Keratinocyte (primary cell): ENCODE measurements around the gene TPO. TPM values are rescaled to one million over a fixed set of nuclear protein-coding genes. Genes with fewer than 3 reads are reported as not detected.

Source experiments
- DNase-seq: peaks from one replicate; pipeline ENCODE4 v3.0.0-alpha.2; 2011; ENCODE audit warnings: low read depth, missing footprints, low spot score
- FAIRE-seq: peaks from 2 replicates; lab custom pipeline; 2011; peaks lifted over from hg19 to GRCh38; lab: Jason Lieb, UNC
- H2AFZ ChIP-seq: 2 replicates; pipeline ENCODE4 v1.6.0; 2012; ENCODE audit warnings: low read length, control low read depth, inconsistent platforms; ENCODE audit not compliant: control insufficient read depth
- H3K27ac ChIP-seq: 2 replicates; pipeline ENCODE4 v1.5.1; 2011; ENCODE audit warnings: low read length; ENCODE audit not compliant: control insufficient read depth, insufficient read depth
- H3K27me3 ChIP-seq: 3 replicates; pipeline ENCODE4 v1.6.0; 2011; ENCODE audit warnings: low read length; ENCODE audit not compliant: control insufficient read depth, insufficient read depth; ENCODE audit errors: extremely low read depth
- H3K36me3 ChIP-seq, 2 experiments: 2 replicates in 1 of 2; 3 replicates in 1 of 2; pipeline ENCODE4 v1.5.1; 2011; ENCODE audit warnings: low read length in 2 of 2, mild to moderate bottlenecking in 1 of 2; ENCODE audit not compliant: control insufficient read depth in 2 of 2, insufficient read depth in 2 of 2; ENCODE audit errors: extremely low read depth in 1 of 2
- H3K4me1 ChIP-seq: 3 replicates; pipeline ENCODE4 v1.5.1; 2011; ENCODE audit warnings: low read length; ENCODE audit not compliant: control insufficient read depth, insufficient read depth; ENCODE audit errors: extremely low read depth
- H3K4me2 ChIP-seq: 3 replicates; pipeline ENCODE4 v1.6.0; 2011; ENCODE audit warnings: low read depth, low read length; ENCODE audit not compliant: control insufficient read depth, insufficient read depth; ENCODE audit errors: extremely low read depth
- H3K4me3 ChIP-seq, 3 experiments: fragments of 200-600 bp in 1 of 3; sonication (generic) in 1 of 3; 2 replicates in 2 of 3; 3 replicates in 1 of 3; pipeline ENCODE4 v1.5.1; 2011 to 2016; ENCODE audit warnings: low read length in 3 of 3, mild to moderate bottlenecking in 3 of 3, control low read depth in 2 of 3, inconsistent platforms in 1 of 3, low read depth in 1 of 3, mixed read lengths in 1 of 3, mixed run types in 1 of 3, moderate library complexity in 1 of 3; ENCODE audit not compliant: control insufficient read depth in 2 of 3, insufficient read depth in 2 of 3; ENCODE audit errors: extremely low read depth in 1 of 3
- H3K79me2 ChIP-seq: 2 replicates; pipeline ENCODE4 v1.6.0; 2012; ENCODE audit warnings: low read length; ENCODE audit not compliant: control insufficient read depth, insufficient read depth
- H3K9ac ChIP-seq: 3 replicates; pipeline ENCODE4 v1.6.0; 2011; ENCODE audit warnings: low read length; ENCODE audit not compliant: control insufficient read depth, insufficient read depth; ENCODE audit errors: extremely low read depth
- H3K9me1 ChIP-seq: 3 replicates; pipeline ENCODE4 v1.6.0; 2011; ENCODE audit warnings: low read length; ENCODE audit not compliant: control insufficient read depth, insufficient read depth; ENCODE audit errors: extremely low read depth
- H3K9me3 ChIP-seq: 2 replicates; pipeline ENCODE4 v1.5.1; 2012; ENCODE audit warnings: low read depth, low read length; ENCODE audit not compliant: control insufficient read depth
- H4K20me1 ChIP-seq: 3 replicates; pipeline ENCODE4 v1.6.0; 2011; ENCODE audit warnings: low read length; ENCODE audit not compliant: control insufficient read depth, insufficient read depth; ENCODE audit errors: extremely low read depth
- EZH2 ChIP-seq: IDR thresholded peaks from one replicate; pipeline ENCODE4 v1.6.1; 2012; ENCODE audit warnings: inconsistent platforms, mild to moderate bottlenecking, low read length, moderate library complexity
- dilution Hi-C: fragments of 300-500 bp; cut with MboI; formaldehyde crosslinking; loops from one replicate; pipeline ENCODE4 v1.7.0; 2020; ENCODE audit warnings: low sequenced_read_pairs; ENCODE audit not compliant: extremely low pct_ligation_motif_present
- polyA plus RNA-seq, 5 experiments: library from polyadenylated mRNA; depleted of rRNA in 3 of 5; stranded (reverse) in 3 of 5; stranded (forward) in 1 of 5; unstranded in 1 of 5; fragments of >200 nt; gene quantifications; 1 replicate in 1 of 5; 2 replicates in 3 of 5; 3 replicates in 1 of 5; pipeline versions ENCODE4 v1.2.1 to v1.2.3, GENCODE V29; 2011 to 2012; ENCODE audit warnings: missing spikeins in 2 of 5, low read depth in 1 of 5, low replicate concordance in 1 of 5
- TF ChIP-seq, protein P1 (sequence below), 3 experiments: IDR thresholded peaks in 1 of 3; conservative IDR thresholded peaks in 1 of 3; optimal IDR thresholded peaks in 1 of 3; 2 replicates in 2 of 3; 3 replicates in 1 of 3; pipeline versions ENCODE3 to v1.5.1; 2011; ENCODE audit warnings: low read length in 3 of 3, mild to moderate bottlenecking in 3 of 3, moderate library complexity in 2 of 3, control low read depth in 1 of 3, inconsistent platforms in 1 of 3; ENCODE audit not compliant: insufficient read depth in 2 of 3; ENCODE audit errors: extremely low read depth in 1 of 3

The TPO gene
- polyA plus RNA-seq, 1 donor (not counting 4 experiments of a cell fraction or from before 2014, with no cell fraction given): 0.07 TPM

DNA sequence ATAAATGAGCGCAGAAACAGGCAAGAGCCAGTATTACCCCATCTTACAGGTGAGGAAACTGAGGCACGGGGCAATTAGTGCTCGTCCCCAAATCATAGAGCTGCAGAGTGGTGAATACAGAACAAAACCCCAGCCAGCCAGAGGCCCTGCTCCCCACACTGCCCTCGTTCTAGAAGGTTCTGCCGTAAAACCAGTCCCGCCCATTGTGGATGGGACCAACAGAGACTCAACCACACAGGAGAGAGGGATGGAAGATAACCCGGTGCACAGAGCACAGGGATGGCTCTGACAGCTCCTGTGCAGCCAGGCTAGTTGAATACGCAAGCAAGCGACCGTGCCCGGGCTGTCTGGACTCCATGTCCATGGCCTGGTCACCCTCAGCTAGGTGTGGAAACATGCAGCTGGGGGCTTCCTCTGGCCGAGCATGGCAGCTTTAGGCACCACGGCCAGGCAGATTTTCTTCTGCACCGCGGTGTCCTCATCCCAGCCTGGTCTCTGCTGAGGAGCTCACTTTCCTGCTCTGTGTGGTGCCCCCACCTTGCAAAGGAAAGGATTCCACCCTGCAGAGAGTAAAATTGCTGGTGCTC is 146.4 kb downstream of the TPO start:
- FAIRE-seq (no peak), DNase-seq (no peak)
- no peak overlapping the region for H3K4me3 ChIP-seq
- H3K9me1 ChIP-seq: no peaks in the 10 kb centered on the region
- no peaks in the 10 kb centered on the region for H3K4me1 ChIP-seq
- no peak for TF ChIP-seq EZH2
- TF ChIP-seq, protein P1, sequence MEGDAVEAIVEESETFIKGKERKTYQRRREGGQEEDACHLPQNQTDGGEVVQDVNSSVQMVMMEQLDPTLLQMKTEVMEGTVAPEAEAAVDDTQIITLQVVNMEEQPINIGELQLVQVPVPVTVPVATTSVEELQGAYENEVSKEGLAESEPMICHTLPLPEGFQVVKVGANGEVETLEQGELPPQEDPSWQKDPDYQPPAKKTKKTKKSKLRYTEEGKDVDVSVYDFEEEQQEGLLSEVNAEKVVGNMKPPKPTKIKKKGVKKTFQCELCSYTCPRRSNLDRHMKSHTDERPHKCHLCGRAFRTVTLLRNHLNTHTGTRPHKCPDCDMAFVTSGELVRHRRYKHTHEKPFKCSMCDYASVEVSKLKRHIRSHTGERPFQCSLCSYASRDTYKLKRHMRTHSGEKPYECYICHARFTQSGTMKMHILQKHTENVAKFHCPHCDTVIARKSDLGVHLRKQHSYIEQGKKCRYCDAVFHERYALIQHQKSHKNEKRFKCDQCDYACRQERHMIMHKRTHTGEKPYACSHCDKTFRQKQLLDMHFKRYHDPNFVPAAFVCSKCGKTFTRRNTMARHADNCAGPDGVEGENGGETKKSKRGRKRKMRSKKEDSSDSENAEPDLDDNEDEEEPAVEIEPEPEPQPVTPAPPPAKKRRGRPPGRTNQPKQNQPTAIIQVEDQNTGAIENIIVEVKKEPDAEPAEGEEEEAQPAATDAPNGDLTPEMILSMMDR (optimal IDR thresholded peaks at IDR 0.05 in 1 of 3, IDR thresholded peaks at IDR 0.05 in 1 of 3, conservative IDR thresholded peaks at IDR 0.05 in 1 of 3; ENCODE audit: extremely low read depth in 1 of 3, insufficient read depth in 2 of 3, low read length in 3 of 3): no peak
- H2AFZ ChIP-seq: no peak overlapping the region
- no peak overlapping the region for H3K4me2 ChIP-seq
- no peaks in the 10 kb centered on the region for H3K36me3 ChIP-seq
- dilution Hi-C loops: no loop called here
- no peaks in the 10 kb centered on the region for H3K79me2 ChIP-seq
- no peaks in the 10 kb centered on the region for H4K20me1 ChIP-seq
- no peaks in the 10 kb centered on the region for H3K9me3 ChIP-seq
- H3K27me3 ChIP-seq: peaks cover 8% of the 10 kb centered on the region
- no peak overlapping the region for H3K9ac ChIP-seq
- H3K27ac ChIP-seq: no peak overlapping the region

- no peaks in the 10 kb centered on the region for H3K36me3 ChIP-seq
- no peaks in the 10 kb centered on the region for H3K79me2 ChIP-seq
- no peak overlapping the region for H2AFZ ChIP-seq
- no peak overlapping the region for H3K4me2 ChIP-seq
- FAIRE-seq: no peak
- TF ChIP-seq EZH2: no peak
- TF ChIP-seq, protein P1 (optimal IDR thresholded peaks at IDR 0.05 in 1 of 3, IDR thresholded peaks at IDR 0.05 in 1 of 3, conservative IDR thresholded peaks at IDR 0.05 in 1 of 3; ENCODE audit: extremely low read depth in 1 of 3, insufficient read depth in 2 of 3, low read length in 3 of 3): no peak
- no peaks in the 10 kb centered on the region for H3K4me1 ChIP-seq
- H3K9me1 ChIP-seq: no peaks in the 10 kb centered on the region
- H3K27ac ChIP-seq: no peak overlapping the region
- H3K9me3 ChIP-seq: no peaks in the 10 kb centered on the region
- dilution Hi-C loops: no loop called here
- no peak overlapping the region for H3K9ac ChIP-seq
- DNase-seq: no peak
- no peaks in the 10 kb centered on the region for H4K20me1 ChIP-seq
- no peak overlapping the region for H3K4me3 ChIP-seq
- H3K27me3 ChIP-seq: peaks cover 8% of the 10 kb centered on the region
These were observed 148.0 kb downstream of the TPO start for GRCh38 chr2:1561259-1561658.
